Measurements from ENCODE around the gene GMDS.

Gene GMDS

GRCh38 chr6:2132916-2133315 is 112.5 kb downstream of the GMDS start:
- no peak overlapping the region for H3K4me3 ChIP-seq (ENCODE audit: low read depth, low read length)
- no peak for TF ChIP-seq CTCF (IDR thresholded peaks at IDR 0.05; ENCODE audit: borderline replicate concordance, insufficient read depth, low read depth, low read length)

- TF ChIP-seq CTCF (IDR thresholded peaks at IDR 0.05; ENCODE audit: borderline replicate concordance, insufficient read depth, low read depth, low read length) = no peak
- H3K4me3 ChIP-seq (ENCODE audit: low read depth, low read length) = no peak overlapping the region
Measured at GRCh38 chr6:2132416-2132815, 113.0 kb downstream of the GMDS start.

GRCh38 chr6:2129182-2129621 is 116.2 kb downstream of the GMDS start:
- TF ChIP-seq CTCF (IDR thresholded peaks at IDR 0.05; ENCODE audit: borderline replicate concordance, insufficient read depth, low read depth, low read length) = no peak
- no peak overlapping the region for H3K4me3 ChIP-seq (ENCODE audit: low read depth, low read length)

- H3K4me3 ChIP-seq (ENCODE audit: low read depth, low read length) = no peak overlapping the region
- no peak for TF ChIP-seq CTCF (IDR thresholded peaks at IDR 0.05; ENCODE audit: borderline replicate concordance, insufficient read depth, low read depth, low read length)
Measured at GRCh38 chr6:2127484-2127911, 117.9 kb downstream of the GMDS start.

- TF ChIP-seq CTCF (IDR thresholded peaks at IDR 0.05; ENCODE audit: borderline replicate concordance, insufficient read depth, low read depth, low read length) = no peak
- H3K4me3 ChIP-seq (ENCODE audit: low read depth, low read length) = no peak overlapping the region
Measured at GRCh38 chr6:2126351-2126750, 119.1 kb downstream of the GMDS start.

GRCh38 chr6:2125158-2125557 is 120.2 kb downstream of the GMDS start:
- no peak for TF ChIP-seq CTCF (IDR thresholded peaks at IDR 0.05; ENCODE audit: borderline replicate concordance, insufficient read depth, low read depth, low read length)

GRCh38 chr6:2124260-2124709 is 121.1 kb downstream of the GMDS start:
- TF ChIP-seq CTCF (IDR thresholded peaks at IDR 0.05; ENCODE audit: borderline replicate concordance, insufficient read depth, low read depth, low read length) = no peak
- no peak overlapping the region for H3K4me3 ChIP-seq (ENCODE audit: low read depth, low read length)

More at GRCh38 chr6:2125158-2125557, 120.2 kb downstream of the GMDS start:
- H3K4me3 ChIP-seq (ENCODE audit: low read depth, low read length) = no peak overlapping the region
